ENCODE results near the gene NKX2-1.
"Not testable (repeated sequence)": the region's sequence is repeated elsewhere in the genome, so short reads cannot be mapped to it uniquely, and the experiment has no call there.

NKX2-1 gene

DNA sequence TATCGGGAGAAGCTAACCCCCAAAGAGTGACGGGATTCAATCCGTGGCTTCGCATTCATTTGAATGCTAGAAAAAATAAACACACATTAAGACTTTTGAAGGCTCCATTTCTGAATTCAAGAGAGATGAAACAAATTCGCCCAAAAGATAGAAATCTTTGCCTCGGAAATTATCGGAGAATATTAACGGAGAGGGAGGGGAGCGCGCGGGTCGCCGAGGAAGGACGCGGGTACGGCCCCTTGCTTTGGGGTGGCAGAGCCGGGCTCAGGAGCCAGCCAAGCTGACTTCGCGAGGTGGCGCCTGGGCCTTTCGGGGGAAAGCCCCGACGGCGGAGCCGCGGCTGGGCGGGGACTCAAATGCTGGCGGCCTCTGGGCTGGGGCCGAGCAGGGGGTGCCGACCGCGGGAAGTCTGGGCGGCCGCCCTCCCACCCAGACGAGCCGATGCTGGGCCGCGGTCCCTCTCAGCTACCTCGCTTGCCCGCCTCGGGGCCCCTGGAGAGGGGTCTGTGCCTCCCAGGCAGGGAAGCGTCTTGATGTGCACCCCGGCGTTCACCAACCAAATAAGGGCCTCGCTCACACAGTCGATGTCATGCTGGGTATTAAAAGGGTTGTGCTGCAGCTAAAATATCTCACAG is 14.7 kb downstream of the NKX2-1 start:
- DNase-seq (ENCODE audit: low read depth): no peak

DNA sequence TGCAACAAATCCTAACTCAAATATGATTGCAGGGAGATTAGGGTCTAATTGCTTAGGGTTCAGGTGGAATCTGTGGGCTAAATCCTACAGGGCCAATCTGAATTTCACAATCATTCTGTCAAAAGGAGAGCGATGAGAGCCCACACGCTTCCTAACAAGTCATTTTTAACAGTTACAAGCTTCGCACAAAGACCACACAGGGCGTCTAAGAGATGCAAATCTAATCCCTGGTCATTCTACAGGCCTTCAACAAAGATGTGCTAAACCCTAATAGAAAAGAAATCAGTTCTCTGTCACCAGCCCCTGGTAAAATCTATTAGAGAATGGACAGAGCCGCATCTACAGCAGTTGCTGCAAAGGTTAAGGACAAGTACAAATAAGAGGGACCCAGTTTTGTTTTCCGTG is 15.3 kb downstream of the NKX2-1 start:
- DNase-seq (ENCODE audit: low read depth): no peak

DNA sequence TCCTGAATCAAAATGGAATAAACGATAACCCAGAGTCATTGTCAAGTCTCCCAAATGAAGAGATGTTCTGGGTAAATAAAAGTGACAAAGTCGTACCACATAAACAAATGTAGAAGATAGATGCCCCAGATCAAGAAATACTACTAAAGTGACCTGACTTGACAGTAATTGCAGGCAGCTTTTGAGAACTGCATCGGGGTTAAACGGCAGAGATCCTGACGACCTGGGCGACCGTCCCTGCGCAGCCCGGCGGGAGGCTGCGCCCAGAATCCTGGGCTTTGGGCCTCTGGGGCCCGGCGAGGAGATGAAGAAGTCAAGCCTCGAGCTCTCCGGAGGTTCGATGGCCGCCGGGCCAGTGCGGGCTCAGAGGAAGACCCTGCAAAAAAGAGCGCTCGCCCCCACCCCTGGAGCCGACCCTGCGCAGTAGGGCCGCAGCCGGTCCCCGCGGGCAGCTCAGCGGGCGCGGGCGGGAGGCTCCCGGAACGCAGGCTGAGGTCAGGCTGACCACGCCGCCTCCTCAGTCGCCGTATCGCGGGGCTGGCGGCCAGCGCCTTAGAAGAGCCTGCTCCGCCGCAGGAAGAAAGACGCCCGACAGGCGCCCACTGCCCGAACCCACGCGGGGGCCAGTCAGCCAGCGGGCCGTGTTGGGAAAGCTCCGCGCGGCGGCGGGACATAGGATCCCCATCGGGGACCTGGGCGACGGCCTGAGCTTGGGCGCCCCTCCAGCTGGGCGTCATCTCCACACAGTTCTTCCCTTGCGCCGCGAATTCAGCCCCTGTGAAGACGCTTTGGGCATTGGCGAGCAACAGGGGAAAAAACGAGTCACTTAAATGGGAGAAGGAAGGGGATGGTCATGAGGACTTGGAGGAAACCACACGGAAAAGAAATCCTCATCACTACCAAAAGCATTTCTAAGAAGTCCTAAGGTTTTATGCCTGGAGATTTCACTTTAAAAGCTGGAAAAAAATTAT is 16.0 kb downstream of the NKX2-1 start:
- DNase-seq (ENCODE audit: low read depth): no peak

DNA sequence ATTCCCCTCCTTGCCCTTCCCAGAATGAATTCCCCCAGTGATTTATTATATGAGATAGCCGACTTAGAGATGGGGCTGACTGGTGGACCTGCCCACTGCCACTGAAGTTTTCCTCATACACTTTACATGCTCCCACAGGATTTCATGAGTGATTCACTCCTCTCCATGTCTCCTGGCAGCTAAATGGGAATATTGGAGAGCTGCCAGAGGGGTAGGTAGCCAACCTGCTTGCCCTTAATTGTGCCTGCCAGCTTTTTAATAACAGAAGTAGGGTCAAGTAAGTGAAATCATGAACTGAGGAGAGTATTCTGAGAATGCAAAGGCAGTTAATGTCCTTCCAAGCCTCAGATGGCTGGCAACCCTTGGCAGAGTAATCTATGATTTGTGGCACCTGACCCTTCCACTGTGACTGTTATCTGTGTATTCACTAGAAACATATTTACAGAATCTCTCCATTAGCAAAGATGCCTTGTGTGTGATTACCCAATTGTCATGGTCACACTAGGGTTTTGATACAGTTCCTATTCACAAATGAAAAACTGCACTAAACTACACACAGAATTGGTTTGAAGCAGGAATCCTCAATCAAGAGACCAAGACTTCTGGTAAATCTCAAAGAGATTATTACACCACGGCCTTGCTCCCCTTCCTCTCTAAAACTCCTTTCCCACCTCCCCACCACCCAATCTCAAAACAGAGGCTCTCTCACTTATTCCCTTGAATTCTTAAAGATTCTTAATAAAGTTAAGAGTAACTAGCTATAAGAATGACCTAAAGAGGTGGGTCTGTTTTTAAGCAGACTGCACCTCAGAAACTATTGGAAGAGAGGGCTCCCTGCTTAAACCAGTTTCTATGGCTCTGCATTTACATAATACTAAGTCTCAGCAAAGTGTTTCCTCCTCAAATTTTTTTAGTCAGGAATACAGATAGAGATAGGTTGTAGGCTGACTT is 17.2 kb downstream of the NKX2-1 start:
- DNase-seq (ENCODE audit: low read depth): no peak

DNA sequence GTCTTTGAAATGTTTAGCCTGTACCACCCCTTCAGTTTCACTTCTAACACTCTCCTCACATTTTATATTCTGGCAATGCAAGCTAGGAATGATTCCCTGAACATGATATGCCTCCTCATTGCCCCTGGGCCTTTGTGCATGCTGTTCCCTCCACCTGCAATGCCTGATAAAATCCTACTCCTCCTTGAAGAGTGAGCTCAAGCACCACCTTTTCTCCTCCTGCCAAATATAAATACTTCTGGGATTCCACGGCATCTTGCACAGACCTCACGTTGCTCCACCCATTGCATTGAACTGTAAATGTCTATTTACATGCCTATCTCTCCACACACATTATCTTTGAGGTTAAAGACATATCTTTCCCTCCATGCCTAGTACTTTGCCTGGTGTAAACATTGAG is 21.1 kb downstream of the NKX2-1 start:
- no peak for DNase-seq (ENCODE audit: low read depth)

DNA sequence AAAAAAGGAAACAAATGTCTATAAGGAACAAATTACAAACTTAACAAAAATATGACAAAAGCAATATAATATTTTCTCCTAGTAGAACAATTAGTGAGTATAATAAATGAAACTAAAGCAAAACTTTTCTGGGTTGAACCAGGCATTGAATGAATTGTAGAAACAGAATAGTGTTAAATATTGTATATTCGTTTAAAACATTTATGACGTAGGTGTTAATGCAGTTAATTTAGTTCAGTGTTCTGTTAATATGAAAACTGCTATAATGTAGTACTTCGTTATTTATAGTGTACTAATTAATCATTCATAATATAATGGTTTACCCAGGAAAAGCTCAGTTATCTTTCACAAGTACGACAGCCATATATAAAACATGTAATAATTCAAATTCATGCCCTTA is 23.7 kb downstream of the NKX2-1 start:
- no peak for DNase-seq (ENCODE audit: low read depth)

DNA sequence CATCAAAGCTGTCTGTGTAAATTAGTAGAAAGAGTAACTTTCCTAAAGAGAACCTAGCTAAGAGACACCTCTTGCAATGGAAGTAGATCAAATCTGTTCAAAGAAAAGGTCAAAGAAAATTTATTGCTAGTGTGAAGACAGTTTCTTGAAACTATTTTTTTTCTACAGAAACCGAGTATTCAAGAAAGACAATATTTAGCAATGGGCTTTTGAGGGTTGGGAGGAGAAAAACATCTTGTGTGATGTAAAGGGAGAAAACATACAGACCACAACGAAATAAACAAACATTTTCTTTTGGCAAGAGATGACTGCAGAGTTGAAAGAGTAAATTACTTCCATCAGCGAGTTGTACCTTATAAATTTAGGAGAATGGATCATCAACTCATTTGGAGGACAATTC is 24.4 kb downstream of the NKX2-1 start:
- no peak for DNase-seq (ENCODE audit: low read depth)

DNA sequence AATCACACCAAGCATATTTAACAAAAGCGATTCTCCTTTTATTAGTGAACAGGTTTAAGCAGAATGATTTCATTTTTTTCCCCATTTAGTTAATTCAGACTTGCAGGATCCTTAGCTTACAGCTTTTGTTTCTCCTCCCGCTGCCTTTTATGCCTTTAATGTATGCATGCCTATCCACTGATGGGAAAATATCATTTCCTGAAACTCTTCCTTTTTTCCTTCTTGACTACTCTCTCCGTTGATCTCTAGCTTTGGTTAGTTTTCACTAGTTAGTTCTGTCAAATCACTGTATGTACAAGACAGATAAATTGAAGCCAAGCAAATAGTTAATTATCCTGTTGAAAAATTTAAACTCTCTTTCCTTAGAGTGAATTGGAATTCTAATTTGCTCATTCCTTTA is 26.3 kb downstream of the NKX2-1 start:
- no peak for DNase-seq (ENCODE audit: low read depth)

DNA sequence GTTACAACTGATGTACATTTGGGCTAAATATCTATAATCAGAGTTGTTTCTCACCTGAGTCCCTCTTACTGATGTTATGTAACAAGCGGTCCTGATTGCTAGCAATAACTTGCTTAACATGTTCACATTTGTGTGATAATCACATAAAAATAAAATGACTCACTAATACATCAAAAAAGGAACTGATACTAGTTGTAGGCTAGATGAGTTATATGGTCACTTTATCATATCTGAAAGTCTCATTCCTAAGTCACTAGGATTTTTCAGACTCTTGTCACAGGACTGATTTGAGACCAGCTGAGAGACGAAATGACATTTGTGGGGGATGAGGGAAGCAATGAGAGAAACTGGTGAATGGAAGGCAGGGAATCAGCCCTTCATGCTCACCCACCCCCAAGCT is 34.3 kb downstream of the NKX2-1 start:
- DNase-seq (ENCODE audit: low read depth): no peak

DNA sequence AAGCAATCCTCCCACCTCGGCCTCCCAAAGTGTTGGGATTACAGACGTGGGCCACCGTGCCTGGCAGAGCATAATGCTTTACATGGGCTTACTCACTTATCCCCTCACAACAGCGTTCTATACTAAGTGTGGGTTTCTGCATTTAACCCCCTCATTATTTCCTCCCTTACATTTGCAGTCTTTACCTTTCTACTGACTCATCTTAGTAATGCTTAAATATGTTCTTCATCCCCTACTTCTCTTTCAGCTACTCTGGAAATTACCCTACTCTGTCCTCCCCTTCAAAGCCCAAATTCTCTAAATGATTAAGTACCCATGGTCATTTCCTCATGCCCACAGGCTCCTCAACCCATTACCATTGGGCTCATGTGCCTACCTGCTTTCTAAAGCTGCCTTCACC is 40.7 kb downstream of the NKX2-1 start:
- DNase-seq (ENCODE audit: low read depth): no peak

DNA sequence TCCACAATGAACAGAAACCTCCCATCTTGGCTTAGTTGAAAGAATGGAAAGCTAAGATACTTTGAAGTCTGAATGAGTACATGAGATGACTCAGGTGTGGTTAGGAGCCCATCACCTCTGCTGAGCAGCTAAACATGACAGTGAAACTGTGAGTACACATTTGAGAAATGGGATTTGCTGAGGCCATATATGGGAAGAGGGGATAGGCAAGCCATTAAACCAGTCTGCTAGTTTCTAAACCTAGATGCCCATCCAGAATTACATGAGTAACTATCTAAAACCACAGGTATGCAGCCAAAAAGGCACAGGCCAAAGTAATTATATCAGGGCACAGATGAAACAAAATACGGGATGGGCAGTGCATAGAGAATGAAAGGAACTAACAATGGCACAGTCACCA is 41.2 kb downstream of the NKX2-1 start:
- no peak for DNase-seq (ENCODE audit: low read depth)

DNA sequence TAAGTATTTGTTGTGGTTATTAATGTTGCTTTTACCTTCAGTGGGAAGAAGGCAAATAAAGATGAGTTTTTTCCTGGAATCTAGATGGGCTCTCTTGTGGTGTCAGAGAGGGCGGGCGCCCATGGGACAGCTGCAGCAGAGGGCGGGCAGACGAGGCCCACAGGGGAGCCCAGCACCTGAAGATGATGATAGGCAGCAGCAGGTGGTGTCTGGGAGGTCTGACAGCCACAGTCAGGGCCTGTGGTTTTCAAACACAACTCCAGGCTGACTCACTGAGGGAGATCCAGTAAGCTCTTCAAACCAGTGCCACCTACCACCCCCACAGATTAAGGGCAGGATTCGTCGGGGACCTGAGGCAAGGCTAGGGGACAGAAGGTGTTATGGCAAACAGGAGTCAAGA is 42.8 kb downstream of the NKX2-1 start:
- no peak for DNase-seq (ENCODE audit: low read depth)

DNA sequence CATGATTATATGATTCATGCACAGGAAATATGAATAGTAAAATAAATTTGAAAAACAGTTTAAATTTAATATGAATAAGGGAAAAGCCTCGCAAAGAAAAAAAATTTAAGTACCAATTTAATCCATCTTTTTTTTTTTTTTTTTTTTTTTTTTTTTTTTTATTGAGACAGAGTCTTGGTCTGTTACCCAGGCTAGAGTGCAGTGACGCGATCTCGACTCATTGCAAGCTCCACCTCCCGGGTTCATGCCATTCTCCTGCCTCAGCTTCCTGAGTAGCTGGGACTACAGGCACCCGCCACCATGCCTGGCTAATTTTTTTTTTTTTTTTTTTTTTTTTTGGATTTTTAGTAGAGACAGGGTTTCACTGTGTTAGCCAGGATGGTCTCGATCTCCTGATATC is 44.0 kb downstream of the NKX2-1 start:
- DNase-seq (ENCODE audit: low read depth): not testable (repeated sequence)

DNA sequence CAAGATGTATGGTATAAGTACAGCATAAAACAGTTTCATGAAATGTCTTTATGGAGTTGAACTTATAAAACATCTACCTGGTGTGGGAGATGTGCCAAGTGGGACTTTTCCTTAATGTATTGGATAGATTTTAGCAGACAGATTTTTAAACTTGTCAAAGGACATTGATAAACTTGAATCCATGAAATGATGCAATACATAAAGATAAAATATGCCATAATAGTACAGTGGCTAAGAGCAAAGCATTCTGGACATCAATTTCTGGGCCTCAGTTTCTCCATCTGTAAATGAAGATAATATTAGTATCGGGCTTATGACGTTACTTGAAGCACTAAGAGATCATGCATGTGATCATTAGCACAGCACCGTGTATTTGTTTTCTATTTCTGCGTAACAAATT is 45.4 kb downstream of the NKX2-1 start:
- DNase-seq (ENCODE audit: low read depth): no peak

DNA sequence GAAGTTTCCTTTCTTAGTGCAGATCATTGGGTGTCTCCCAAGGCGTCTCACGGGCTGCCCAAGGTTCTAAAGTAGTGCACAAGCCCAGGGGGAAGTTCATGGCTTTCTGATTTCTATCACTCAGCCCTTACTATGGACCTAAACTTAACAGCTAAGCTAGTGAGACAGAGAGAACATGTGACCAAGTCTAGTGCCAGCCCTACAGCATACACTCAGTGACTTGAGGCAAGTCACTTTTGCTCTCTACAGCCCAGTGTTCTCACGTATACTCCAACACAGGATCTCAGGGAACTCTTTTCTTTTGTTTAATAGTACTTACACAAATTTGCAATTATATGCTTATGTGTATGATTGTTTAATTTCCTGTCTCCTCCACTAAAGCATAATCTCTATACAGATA is 48.6 kb downstream of the NKX2-1 start:
- no peak for DNase-seq (ENCODE audit: low read depth)

DNA sequence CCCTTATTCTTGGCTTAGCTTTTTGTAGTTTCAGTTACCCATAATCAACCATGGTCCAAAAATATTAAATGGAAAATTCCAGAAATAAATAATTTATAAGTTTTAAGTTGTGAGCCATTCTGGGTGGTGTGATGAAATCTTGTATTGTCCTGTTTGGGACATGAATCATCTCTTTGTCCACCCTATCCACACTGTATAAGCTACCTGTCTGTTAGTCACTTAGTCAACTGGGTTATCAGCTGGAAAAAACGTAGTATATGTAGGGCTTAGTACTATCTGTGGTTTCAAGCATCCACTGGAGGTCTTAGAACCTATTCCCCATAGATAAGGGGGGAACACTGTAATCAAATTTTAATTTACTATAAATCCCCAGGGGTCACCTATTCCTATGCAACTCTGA is 52.7 kb downstream of the NKX2-1 start:
- DNase-seq (ENCODE audit: low read depth): no peak

Data from amniotic epithelial cell (primary cell).